Ovary (tissue), 9 donors: Measurements from ENCODE around the gene NEK11. TPM values are rescaled to one million over a fixed set of nuclear protein-coding genes. Genes with fewer than 3 reads are reported as not detected.

Source experiments
- DNase-seq, 5 donors: peaks; one replicate each; pipeline ENCODE4 v3.0.0-alpha.2; 2019 to 2020
- H3K27ac ChIP-seq, 2 donors: fragments of 200-600 bp; one replicate each; pipeline versions ENCODE4 v1.5.1 to v1.8.0; 2019 to 2022
- H3K27me3 ChIP-seq: fragments of 200-600 bp; one replicate; pipeline ENCODE4 v1.8.0; 2022
- H3K36me3 ChIP-seq: fragments of 200-600 bp; sonication (generic); one replicate; pipeline ENCODE4 v1.5.1; 2019
- H3K4me1 ChIP-seq: one replicate; pipeline ENCODE4 v1.8.1; 2013; ENCODE audit warnings: mild to moderate bottlenecking, moderate library complexity; ENCODE audit not compliant: insufficient read depth
- H3K4me3 ChIP-seq: fragments of 200-600 bp; sonication (generic); one replicate; pipeline ENCODE4 v1.5.1; 2017
- H3K9me3 ChIP-seq, 2 donors: fragments of 200-600 bp in 1 of 2; sonication (generic) in 1 of 2; one replicate each; pipeline versions ENCODE4 v1.5.1 to v1.8.1; 2013 to 2019; ENCODE audit warnings: mild to moderate bottlenecking in 1 of 2, moderate library complexity in 1 of 2
- EP300 ChIP-seq: sonication (generic); formaldehyde crosslinking; IDR thresholded peaks from one replicate; pipeline ENCODE4 v1.6.1; 2017; ENCODE audit warnings: antibody characterized with exemption
- POLR2A ChIP-seq: fragments of 450-650 bp; IDR thresholded peaks from one replicate; pipeline ENCODE4 v1.6.1; 2017; ENCODE audit warnings: antibody characterized with exemption, mild to moderate bottlenecking, moderate library complexity
- WGBS, 3 donors: extraction: QIAGEN DNeasy Blood & Tissue Kit in 1 of 3; methylation state at CpG; one replicate each; pipeline versions ENCODE4 v1.1.5 to v1.1.7; 2013 to 2017; 5-methylcytosine and 5-hydroxymethylcytosine counted together
- intact Hi-C, 4 donors: fragments of 100-400 bp; cut with DNase I; formaldehyde crosslinking; loops; one replicate each; pipeline versions ENCODE4 v1.11.0 to v1.15.1; 2022 to 2023
- polyA plus RNA-seq, 2 donors: library from polyadenylated mRNA; stranded (reverse); fragments of 200-250 nt in 1 of 2; fragments of 350-450 nt in 1 of 2; fragmentation: Illumina TruSeq in 1 of 2; extraction: RNeasy Lipid Tissue Mini Kit (QIAGEN cat#74804) in 1 of 2; gene quantifications; one replicate each; pipeline ENCODE4 v1.2.3, GENCODE V29; 2013 to 2014
- total RNA-seq, 7 donors: library from RNA; depleted of rRNA in 2 of 7; stranded (reverse); fragments of >200 nt in 2 of 7; fragmentation: NEBNext Ultra II Directional in 3 of 7; extraction: Animal tissue kit (Norgen Biotek cat#: 25700) in 3 of 7; gene quantifications; one replicate each; pipeline versions ENCODE4 v1.1.0 to v1.2.4, GENCODE V29; 2016 to 2023
- TF ChIP-seq, protein P1 (sequence below), 3 donors: fragments of 450-650 bp in 2 of 3; fragments of 200-600 bp in 1 of 3; IDR thresholded peaks; one replicate each; pipeline versions ENCODE4 v1.5.1 to v1.8.0; 2016 to 2022; ENCODE audit warnings: antibody characterized with exemption in 3 of 3, mild to moderate bottlenecking in 1 of 3
- donor health status: DM: no; HTN: no; CAD: no; lungs with moderate emphysema.
- donor health status: DM: no; HTN: no; CAD: no.
- donor health status: Bipolar disorder and iron deficiency.
- donor health status: DM: yes; HTN: yes; CAD: no.
- donor health status: DM: no; HTN: no; CAD: no.
- donor health status: DM: yes; HTN: yes; CAD: no.

The NEK11 gene
- total and polyA plus RNA-seq, 9 donors = 4.9 to 37.3 (median 10.7) TPM

GRCh38 chr3:131047582-131047981 lies 20.9 kb downstream of the NEK11 start:
- DNase-seq = no peak
- intact Hi-C loops = no loop called here
- H3K36me3 ChIP-seq = no peaks in the 10 kb centered on the region
- TF ChIP-seq, protein P1, sequence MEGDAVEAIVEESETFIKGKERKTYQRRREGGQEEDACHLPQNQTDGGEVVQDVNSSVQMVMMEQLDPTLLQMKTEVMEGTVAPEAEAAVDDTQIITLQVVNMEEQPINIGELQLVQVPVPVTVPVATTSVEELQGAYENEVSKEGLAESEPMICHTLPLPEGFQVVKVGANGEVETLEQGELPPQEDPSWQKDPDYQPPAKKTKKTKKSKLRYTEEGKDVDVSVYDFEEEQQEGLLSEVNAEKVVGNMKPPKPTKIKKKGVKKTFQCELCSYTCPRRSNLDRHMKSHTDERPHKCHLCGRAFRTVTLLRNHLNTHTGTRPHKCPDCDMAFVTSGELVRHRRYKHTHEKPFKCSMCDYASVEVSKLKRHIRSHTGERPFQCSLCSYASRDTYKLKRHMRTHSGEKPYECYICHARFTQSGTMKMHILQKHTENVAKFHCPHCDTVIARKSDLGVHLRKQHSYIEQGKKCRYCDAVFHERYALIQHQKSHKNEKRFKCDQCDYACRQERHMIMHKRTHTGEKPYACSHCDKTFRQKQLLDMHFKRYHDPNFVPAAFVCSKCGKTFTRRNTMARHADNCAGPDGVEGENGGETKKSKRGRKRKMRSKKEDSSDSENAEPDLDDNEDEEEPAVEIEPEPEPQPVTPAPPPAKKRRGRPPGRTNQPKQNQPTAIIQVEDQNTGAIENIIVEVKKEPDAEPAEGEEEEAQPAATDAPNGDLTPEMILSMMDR (IDR thresholded peaks at IDR 0.05) = no peak
- TF ChIP-seq POLR2A = no peak
- no peak for TF ChIP-seq EP300
- no peaks in the 10 kb centered on the region for H3K27me3 ChIP-seq
- no peaks in the 10 kb centered on the region for H3K9me3 ChIP-seq
- H3K27ac ChIP-seq = no peak overlapping the region
- H3K4me1 ChIP-seq = no peaks in the 10 kb centered on the region
- 96 to 99% (median 97%) methylated on average over 2 of the region's 2 CpGs for whole genome bisulfite sequencing, 3 donors
- H3K4me3 ChIP-seq = no peak overlapping the region

GRCh38 chr3:131048030-131048429 lies 21.4 kb downstream of the NEK11 start:
- Histone ChIP-seq H3K9me3 (no peaks in the 10 kb centered on the region), H3K36me3 (no peaks in the 10 kb centered on the region), H3K4me1 (no peaks in the 10 kb centered on the region), H3K27ac (no peak overlapping the region), H3K4me3 (no peak overlapping the region), H3K27me3 (no peaks in the 10 kb centered on the region)
- no peak for DNase-seq
- intact Hi-C loops = no loop called here
- TF ChIP-seq, protein P1 (IDR thresholded peaks at IDR 0.05) = no peak
- TF ChIP-seq EP300 (no peak), POLR2A (no peak)
- WGBS, 3 donors = 84 to 89% (median 87%) methylated on average over 7 of the region's 7 CpGs

- no peak overlapping the region for H3K27ac ChIP-seq
- no peaks in the 10 kb centered on the region for H3K4me1 ChIP-seq
- no peaks in the 10 kb centered on the region for H3K36me3 ChIP-seq
- WGBS, 3 donors = 70 to 77% (median 72%) methylated on average over 3 of the region's 3 CpGs
- DNase-seq = no peak
- H3K4me3 ChIP-seq = no peak overlapping the region
- TF ChIP-seq, protein P1 (IDR thresholded peaks at IDR 0.05) = no peak
- TF ChIP-seq POLR2A (no peak), EP300 (no peak)
- intact Hi-C loops = no loop called here
- H3K9me3 ChIP-seq = no peaks in the 10 kb centered on the region
- H3K27me3 ChIP-seq = no peaks in the 10 kb centered on the region
Measured at GRCh38 chr3:131050001-131050400, 23.3 kb downstream of the NEK11 start.

DNA sequence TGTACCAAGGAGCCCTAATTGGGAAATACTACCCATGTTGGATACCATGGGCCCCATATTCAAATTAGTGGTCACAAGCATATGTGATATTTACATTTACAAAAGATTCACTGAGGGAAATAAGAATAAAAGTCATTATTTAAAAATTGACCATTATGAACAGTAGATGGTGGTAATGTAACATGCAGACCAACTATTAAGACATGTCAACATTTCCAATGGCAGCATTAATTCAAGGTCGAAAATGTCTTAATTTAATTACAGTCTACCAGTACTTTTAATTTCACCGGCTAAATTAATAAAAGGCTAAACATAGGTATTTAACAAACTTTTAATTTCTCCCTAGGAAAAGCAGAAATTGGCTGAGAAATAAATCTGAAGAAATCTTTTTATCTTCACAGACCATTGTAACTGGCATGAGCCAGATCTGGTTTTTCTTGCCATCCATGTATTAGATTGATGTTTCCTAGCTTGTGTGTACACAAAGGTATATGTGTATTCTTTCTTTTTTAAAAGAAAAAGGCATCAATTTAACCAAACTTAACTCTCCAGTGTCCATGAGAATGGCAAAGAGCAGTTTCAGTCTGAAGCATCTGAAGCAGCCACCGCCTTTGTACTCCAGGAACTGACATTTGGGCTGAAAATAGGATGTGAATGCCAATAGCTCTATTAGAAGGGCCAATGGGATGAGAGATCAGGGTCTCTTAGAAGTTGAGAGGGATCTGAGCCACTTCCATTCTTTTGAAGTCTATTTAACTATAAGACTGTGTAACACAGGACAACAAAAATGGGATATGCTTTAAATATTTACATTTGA lies 26.6 kb downstream of the NEK11 start:
- no peaks in the 10 kb centered on the region for H3K27me3 ChIP-seq
- no peak for TF ChIP-seq POLR2A
- no peak for TF ChIP-seq EP300
- TF ChIP-seq, protein P1 (IDR thresholded peaks at IDR 0.05) = no peak
- intact Hi-C loops = no loop called here
- 53 to 60% (median 60%) methylated on average over 3 of the region's 3 CpGs for WGBS, 3 donors
- H3K27ac ChIP-seq = no peak overlapping the region
- H3K36me3 ChIP-seq = no peaks in the 10 kb centered on the region
- DNase-seq = no peak
- H3K9me3 ChIP-seq = no peaks in the 10 kb centered on the region
- no peaks in the 10 kb centered on the region for H3K4me1 ChIP-seq
- no peak overlapping the region for H3K4me3 ChIP-seq
